HCT116 (cell line): ENCODE measurements around the gene DNAJB8. TPM values are rescaled to one million over a fixed set of nuclear protein-coding genes. Genes with fewer than 3 reads are reported as not detected.

Experiments
- ATAC-seq: fragments of 200-7000 bp; cut with Tn5 transposase; 2 replicates; pipeline ENCODE4 v1.9.1; 2020; ENCODE audit warnings: mild to moderate bottlenecking, moderate library complexity
- BruUV-seq: library from RNA; stranded (reverse); fragments of 400-500 nt; replicated peaks from 2 replicates; lab custom pipeline; 2021; lab: Mats Ljungman, UMichigan
- CTCF ChIA-PET: fragments of 300-600 bp; sonication (Branson Sonifier 250); formaldehyde crosslinking; loops from one replicate; lab custom pipeline; 2021; ENCODE audit warnings: antibody characterized with exemption; lab: Charles Lee
- POLR2A ChIA-PET: fragments of 300-600, 350-600 bp; sonication (Branson Sonifier 250); formaldehyde crosslinking; loops from one replicate; lab custom pipeline; 2021; ENCODE audit warnings: antibody characterized with exemption; lab: Charles Lee
- RAD21 ChIA-PET, 2 experiments: fragments of 300-600 bp; sonication (Branson Sonifier 250); formaldehyde crosslinking; loops; one replicate each; lab custom pipeline; 2023; ENCODE audit warnings: low total read pairs in 2 of 2; ENCODE audit not compliant: uncharacterized antibody in 2 of 2, unreplicated experiment in 2 of 2, low non-redundant PET in 1 of 2; lab: Charles Lee
- DNase-seq: peaks from one replicate; pipeline ENCODE4 v3.0.0-alpha.2; 2010; ENCODE audit warnings: low read depth, low spot score
- H2AFZ ChIP-seq: fragments of 200-600 bp; shearing (Covaris generic), sonication (generic); 2 replicates; pipeline ENCODE4 v1.6.1; 2017; ENCODE audit warnings: low read depth, mixed run types, mixed read lengths, antibody characterized with exemption, low read length; ENCODE audit not compliant: poor library complexity, severe bottlenecking
- H3K27ac ChIP-seq: 2 replicates; pipeline ENCODE4 v1.5.1; 2012; ENCODE audit warnings: low read depth, low read length
- H3K27me3 ChIP-seq: fragments of 200-600 bp; sonication (generic); 2 replicates; pipeline ENCODE4 v1.6.1; 2016; ENCODE audit warnings: mixed run types, low read length, mixed read lengths; ENCODE audit not compliant: insufficient read depth
- H3K36me3 ChIP-seq, 2 experiments: fragments of 200-500 bp in 1 of 2; fragments of 200-600 bp in 1 of 2; sonication (Bioruptor generic) in 1 of 2; sonication (generic) in 1 of 2; 2 replicates each; pipeline versions ENCODE4 v1.5.1 to v1.6.1; 2014 to 2016; ENCODE audit warnings: low read length in 2 of 2, inconsistent platforms in 1 of 2, mixed read lengths in 1 of 2, mixed run types in 1 of 2; ENCODE audit not compliant: insufficient read depth in 2 of 2, control insufficient read depth in 1 of 2
- H3K4me1 ChIP-seq, 2 experiments: fragments of 200-600 bp in 1 of 2; sonication (generic) in 1 of 2; 2 replicates each; pipeline versions ENCODE4 v1.5.1 to v1.6.1; 2012 to 2017; ENCODE audit warnings: low read length in 2 of 2, inconsistent platforms in 1 of 2, mild to moderate bottlenecking in 1 of 2, mixed read lengths in 1 of 2, mixed run types in 1 of 2, moderate library complexity in 1 of 2; ENCODE audit not compliant: insufficient read depth in 2 of 2, control insufficient read depth in 1 of 2
- H3K4me2 ChIP-seq: fragments of 200-600 bp; sonication (generic); 2 replicates; pipeline ENCODE4 v1.6.1; 2017; ENCODE audit warnings: mixed run types, low read length, mixed read lengths
- H3K4me3 ChIP-seq, 2 experiments: fragments of 200-600 bp in 1 of 2; sonication (generic) in 1 of 2; replicated peaks in 1 of 2; 2 replicates each; pipeline ENCODE4 v1.5.1; 2011 to 2016; ENCODE audit warnings: low read length in 2 of 2, control low read depth in 1 of 2, low read depth in 1 of 2, mild to moderate bottlenecking in 1 of 2, mixed read lengths in 1 of 2, mixed run types in 1 of 2
- H3K79me2 ChIP-seq: fragments of 200-600 bp; sonication (generic); 2 replicates; pipeline ENCODE4 v1.6.1; 2017; ENCODE audit warnings: mild to moderate bottlenecking, mixed run types, low read length, moderate library complexity, mixed read lengths; ENCODE audit not compliant: insufficient read depth
- H3K9ac ChIP-seq: fragments of 200-600 bp; sonication (generic); 2 replicates; pipeline ENCODE4 v1.6.1; 2016; ENCODE audit warnings: low read length, mixed read lengths
- H3K9me2 ChIP-seq: fragments of 200-600 bp; sonication (generic), shearing (Covaris generic); 2 replicates; pipeline ENCODE4 v1.6.1; 2017; ENCODE audit warnings: mixed run types, mild to moderate bottlenecking, moderate library complexity; ENCODE audit not compliant: insufficient read depth
- H3K9me3 ChIP-seq, 2 experiments: fragments of 200-500 bp in 1 of 2; fragments of 200-600 bp in 1 of 2; sonication (Bioruptor generic) in 1 of 2; sonication (generic) in 1 of 2; 2 replicates each; pipeline ENCODE4 v1.6.1; 2014 to 2017; ENCODE audit warnings: low read length in 2 of 2, mixed read lengths in 2 of 2, inconsistent platforms in 1 of 2, low read depth in 1 of 2, mild to moderate bottlenecking in 1 of 2, mixed run types in 1 of 2, moderate library complexity in 1 of 2; ENCODE audit not compliant: control insufficient read depth in 1 of 2, insufficient read depth in 1 of 2
- H4K20me1 ChIP-seq: fragments of 200-600 bp; sonication (generic), shearing (Covaris generic); 2 replicates; pipeline ENCODE4 v1.6.1; 2017; ENCODE audit warnings: mixed run types, mild to moderate bottlenecking, moderate library complexity; ENCODE audit not compliant: insufficient read depth
- CEBPB ChIP-seq: IDR thresholded peaks from 2 replicates; pipeline ENCODE4 v1.6.1; 2012; ENCODE audit warnings: low read depth
- CTCF ChIP-seq, 3 experiments: fragments of 200-600 bp in 1 of 3; sonication (generic) in 1 of 3; IDR thresholded peaks in 2 of 3; conservative IDR thresholded peaks in 1 of 3; 2 replicates each; pipeline ENCODE4 v1.5.1; 2012 to 2017; ENCODE audit warnings: low read depth in 2 of 3, low read length in 2 of 3, antibody characterized with exemption in 1 of 3, borderline replicate concordance in 1 of 3, control low read depth in 1 of 3, mild to moderate bottlenecking in 1 of 3, mixed read lengths in 1 of 3, mixed run types in 1 of 3, moderate library complexity in 1 of 3; ENCODE audit not compliant: insufficient read depth in 1 of 3
- EGR1 ChIP-seq: IDR thresholded peaks from 2 replicates; pipeline ENCODE4 v1.6.1; 2012; ENCODE audit warnings: low read depth
- JUND ChIP-seq: IDR thresholded peaks from 2 replicates; pipeline ENCODE4 v1.6.1; 2012
- MAX ChIP-seq: IDR thresholded peaks from 2 replicates; pipeline ENCODE4 v1.6.1; 2012
- RAD21 ChIP-seq: IDR thresholded peaks from 2 replicates; pipeline ENCODE4 v1.6.1; 2012; ENCODE audit warnings: low read depth, mild to moderate bottlenecking
- SP1 ChIP-seq: IDR thresholded peaks from 2 replicates; pipeline ENCODE4 v1.6.1; 2012; ENCODE audit warnings: low read depth
- YY1 ChIP-seq: IDR thresholded peaks from 2 replicates; pipeline ENCODE4 v1.6.1; 2011; ENCODE audit warnings: low read length, low read depth, moderate library complexity, mild to moderate bottlenecking; ENCODE audit not compliant: insufficient replicate concordance; ENCODE audit errors: extremely low read depth
- ZNF274 ChIP-seq: fragments of 200-500 bp; sonication (Bioruptor generic); IDR thresholded peaks from 2 replicates; pipeline ENCODE4 v1.6.1; 2014; ENCODE audit warnings: mild to moderate bottlenecking, low read depth, low read length, inconsistent platforms
- intact Hi-C: fragments of 100-400 bp; cut with micrococcal nuclease; formaldehyde crosslinking; loops from 2 replicates; pipeline ENCODE4 v1.10.0; 2022
- total RNA-seq: library from RNA; stranded (reverse); gene quantifications from one replicate; pipeline ENCODE4 v1.2.1, GENCODE V29; 2021; ENCODE audit not compliant: unreplicated experiment

The DNAJB8 gene
- total RNA-seq, 1 experiment from 2014 or later: not detected

GRCh38 chr3:128472449-128473179 is 5.9 kb upstream of the DNAJB8 start:
- no peak for TF ChIP-seq RAD21
- TF ChIP-seq ZNF274: no peak
- TF ChIP-seq YY1: no peak
- TF ChIP-seq CEBPB: no peak
- TF ChIP-seq JUND: no peak
- no peak for TF ChIP-seq EGR1
- TF ChIP-seq MAX: no peak
- no peak for TF ChIP-seq CTCF (IDR thresholded peaks at IDR 0.05 in 2 of 3, conservative IDR thresholded peaks at IDR 0.05 in 1 of 3; ENCODE audit: borderline replicate concordance in 1 of 3, insufficient read depth in 1 of 3, low read depth in 2 of 3, low read length in 2 of 3)
- no peak for TF ChIP-seq SP1
- Histone ChIP-seq H3K27me3 (no peaks in the 10 kb centered on the region; the same call in 1 of the 2 replicates), H3K9ac (no peak overlapping the region), H4K20me1 (no peaks in the 10 kb centered on the region), H3K4me3 (no peak overlapping the region), H2AFZ (no peak overlapping the region), H3K79me2 (no peaks in the 10 kb centered on the region), H3K36me3 (no peaks in the 10 kb centered on the region), H3K27ac (no peak overlapping the region), H3K4me1 (no peaks in the 10 kb centered on the region), H3K4me2 (no peak overlapping the region), H3K9me2 (no peaks in the 10 kb centered on the region), H3K9me3 (no peaks in the 10 kb centered on the region)
- intact Hi-C loops: no loop called here
- ChIA-PET POLR2A (no interaction called here), CTCF (no interaction called here), RAD21 (no interaction called here)
- no TSS peak for BruUV-seq
- DNase-seq (no peak), ATAC-seq (no peak)
